Fibroblast of villous mesenchyme (primary cell): ENCODE measurements around the gene UTP14C. TPM values are rescaled to one million over a fixed set of nuclear protein-coding genes. Genes with fewer than 3 reads are reported as not detected.

ENCODE experiments used
- DNase-seq: peaks from one replicate; pipeline ENCODE4 v3.0.0-alpha.2; 2010; ENCODE audit warnings: low read depth
- H3K4me3 ChIP-seq: 2 replicates; pipeline ENCODE4 v1.5.1; 2011; ENCODE audit warnings: low read depth, mild to moderate bottlenecking, low read length
- total RNA-seq: library from RNA; depleted of rRNA; stranded (reverse); fragments of >200 nt; gene quantifications from 2 replicates; pipeline ENCODE4 v1.2.3, GENCODE V29; 2012
- TF ChIP-seq, protein P1 (sequence below): IDR thresholded peaks from 2 replicates; pipeline ENCODE4 v1.5.1; 2012; ENCODE audit warnings: low read depth, mild to moderate bottlenecking, low read length; ENCODE audit not compliant: insufficient read depth

UTP14C gene
- total RNA-seq, 1 donor: 22.0 TPM

GRCh38 chr13:52004511-52005170 lies 19.9 kb upstream of the UTP14C start:
- no peak for DNase-seq
- no peak overlapping the region for H3K4me3 ChIP-seq
- TF ChIP-seq, protein P1, sequence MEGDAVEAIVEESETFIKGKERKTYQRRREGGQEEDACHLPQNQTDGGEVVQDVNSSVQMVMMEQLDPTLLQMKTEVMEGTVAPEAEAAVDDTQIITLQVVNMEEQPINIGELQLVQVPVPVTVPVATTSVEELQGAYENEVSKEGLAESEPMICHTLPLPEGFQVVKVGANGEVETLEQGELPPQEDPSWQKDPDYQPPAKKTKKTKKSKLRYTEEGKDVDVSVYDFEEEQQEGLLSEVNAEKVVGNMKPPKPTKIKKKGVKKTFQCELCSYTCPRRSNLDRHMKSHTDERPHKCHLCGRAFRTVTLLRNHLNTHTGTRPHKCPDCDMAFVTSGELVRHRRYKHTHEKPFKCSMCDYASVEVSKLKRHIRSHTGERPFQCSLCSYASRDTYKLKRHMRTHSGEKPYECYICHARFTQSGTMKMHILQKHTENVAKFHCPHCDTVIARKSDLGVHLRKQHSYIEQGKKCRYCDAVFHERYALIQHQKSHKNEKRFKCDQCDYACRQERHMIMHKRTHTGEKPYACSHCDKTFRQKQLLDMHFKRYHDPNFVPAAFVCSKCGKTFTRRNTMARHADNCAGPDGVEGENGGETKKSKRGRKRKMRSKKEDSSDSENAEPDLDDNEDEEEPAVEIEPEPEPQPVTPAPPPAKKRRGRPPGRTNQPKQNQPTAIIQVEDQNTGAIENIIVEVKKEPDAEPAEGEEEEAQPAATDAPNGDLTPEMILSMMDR: no peak

DNA sequence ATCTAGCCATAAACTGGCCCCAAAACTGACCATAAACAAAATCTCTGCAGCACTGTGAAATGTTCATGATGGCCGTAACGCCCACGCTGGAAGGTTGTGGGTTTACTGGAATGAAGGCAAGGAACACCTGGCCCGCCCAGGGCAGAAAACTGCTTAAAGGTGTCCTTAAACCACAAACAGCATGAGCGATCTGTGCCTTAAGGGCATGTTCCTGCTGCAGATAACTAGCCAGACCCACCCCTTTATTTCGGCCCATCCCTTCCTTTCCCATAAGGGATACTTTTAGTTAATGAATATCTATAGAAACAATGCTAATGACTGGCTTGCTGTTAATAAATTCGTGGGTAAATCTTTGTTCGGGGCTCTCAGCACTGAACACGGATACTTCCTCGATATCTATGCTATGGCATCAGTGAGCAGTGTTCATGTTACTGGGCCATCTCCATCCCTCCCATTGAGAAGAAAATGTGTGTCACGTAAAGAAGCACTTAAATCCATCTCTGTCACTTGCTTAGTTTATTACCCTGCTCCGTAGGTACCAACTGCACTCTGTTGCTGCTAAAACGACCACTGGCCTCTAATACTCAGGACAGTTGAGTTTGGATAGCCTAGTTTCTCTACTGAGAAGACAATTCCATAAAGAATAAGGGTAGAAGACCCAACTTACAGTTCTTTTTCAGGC lies 18.5 kb upstream of the UTP14C start:
- TF ChIP-seq, protein P1: no peak
- DNase-seq: no peak
- no peak overlapping the region for H3K4me3 ChIP-seq

- no peak for DNase-seq
- H3K4me3 ChIP-seq: no peak overlapping the region
- TF ChIP-seq, protein P1: no peak
Observed at GRCh38 chr13:52006523-52007245, 17.8 kb upstream of the UTP14C start.

- no peak for DNase-seq
- TF ChIP-seq, protein P1: no peak
- H3K4me3 ChIP-seq: no peak overlapping the region
Observed at GRCh38 chr13:52009946-52010345, 14.5 kb upstream of the UTP14C start.

- TF ChIP-seq, protein P1: no peak
- peak; percentile 24 for DNase-seq
- peak within 1 kb of the TSS; percentile 96 for H3K4me3 ChIP-seq
Observed at GRCh38 chr13:52010890-52011631, 13.4 kb upstream of the UTP14C start, which contains the start of gene ATP7B. Gene ATP7B, minus strand, starts transcription at chr13:52011450. Its CDS starts 113 bp downstream, at chr13:52011337.
